ENCODE results near the gene FOXP1. TPM values are rescaled to one million over a fixed set of nuclear protein-coding genes. Genes with fewer than 3 reads are reported as not detected.
A peak's percentile ranks its signal among the peaks of the same experiment; 100 is the strongest.

Gene FOXP1
- total RNA-seq (2021; fragmentation: NEBNext Ultra II Directional; extraction: Animal tissue kit (Norgen Biotek cat#: 25700)), result 24.6 and 25.4 TPM in 2 replicates
- polyA plus RNA-seq (2011; rRNA removed), result 11.6 and 13.9 TPM in 2 replicates
- polyA plus RNA-seq (2011; cell fraction: cytosol; rRNA removed), result 11.7 TPM
- polyA plus RNA-seq (2011; cell fraction: nucleus; rRNA removed), result 29.3 TPM
- polyA plus RNA-seq (2012, experiment 1 of 2), result 13.6 to 16.2 TPM (median 15.2 TPM) in 4 replicates
- polyA plus RNA-seq (2012, experiment 2 of 2), result 1.6 TPM
- polyA plus RNA-seq (2013, experiment 1 of 2), result 23.2 TPM
- polyA plus RNA-seq (2013, experiment 2 of 2), result 20.2 TPM
- 80.5 and 88.9 TPM in 2 replicates for polyA minus RNA-seq (2011; rRNA and poly(A)+ RNA removed)
- polyA minus RNA-seq (2011; cell fraction: cytosol; rRNA and poly(A)+ RNA removed), result 37.4 TPM
- polyA minus RNA-seq (2011; cell fraction: nucleus; rRNA and poly(A)+ RNA removed), result 242 TPM
- long read RNA-seq, experiment 1, partial matches to known transcripts, result 0 of 5 reads
- long read RNA-seq, experiment 1, other reads (novel, unspliced or antisense), result 5 of 5 reads
- long read RNA-seq, experiment 2, partial matches to known transcripts, result 0 of 10 reads
- long read RNA-seq, experiment 2, other reads (novel, unspliced or antisense), result 10 of 10 reads

DNA sequence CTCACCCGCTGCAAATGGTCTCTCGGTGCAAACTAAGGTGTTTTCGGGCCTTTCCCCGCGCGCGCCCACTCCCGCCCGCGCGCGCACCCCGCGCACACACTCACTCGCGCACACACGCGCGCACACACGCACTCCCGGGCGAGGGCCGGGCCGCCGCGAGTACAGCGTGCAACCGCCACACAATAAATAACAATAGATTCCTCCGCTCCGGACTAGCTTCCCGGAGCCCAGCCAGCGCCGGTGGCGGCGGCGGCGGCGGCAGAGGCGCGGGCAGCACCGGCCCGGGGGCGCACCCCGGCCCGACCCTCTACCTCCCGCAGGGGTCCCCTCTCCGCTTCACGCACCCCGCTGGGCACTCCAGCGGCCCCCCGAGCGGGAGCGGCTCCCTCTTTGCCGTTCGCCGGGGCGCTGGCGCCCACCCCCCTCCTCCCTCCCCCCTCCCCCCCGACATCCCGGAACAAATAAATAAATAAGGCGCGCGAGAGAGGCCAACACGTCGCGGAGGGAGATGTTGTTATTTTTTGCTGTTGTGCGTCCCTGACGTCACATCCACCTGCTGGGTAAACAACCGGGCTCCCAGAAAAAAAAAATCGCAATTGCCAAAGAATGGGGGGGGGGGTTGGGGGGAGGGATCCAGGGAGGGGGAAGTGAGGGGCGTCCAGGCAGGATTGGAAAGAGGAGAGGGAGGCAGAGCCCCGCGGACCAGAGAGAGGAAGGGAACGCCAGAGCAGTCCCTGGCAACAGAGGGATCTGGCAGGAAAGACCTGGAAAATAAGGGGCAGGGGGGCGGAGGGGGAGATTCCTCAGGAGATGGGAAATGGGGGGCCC, at the start of gene FOXP1:
Gene FOXP1, minus strand, starts transcription at position 163 of the 828 bp plus-strand sequence. CDS start 385,347 bp downstream, outside the sequence.
- DNase-seq (ENCODE audit: low read depth in 1 of 2, low spot score in 2 of 2), result peak in 1 of 2 experiments; percentile 82
- FAIRE-seq, result no peak
- peak within 1 kb of the TSS; percentile 94 for H2BK12ac ChIP-seq (ENCODE audit: low read depth, low read length)
- H4K91ac ChIP-seq (replicated peaks; ENCODE audit: insufficient read length, low read length), result peak within 1 kb of the TSS; percentile 62
- peak within 1 kb of the TSS; percentile 97 for H4K8ac ChIP-seq (ENCODE audit: extremely low read depth, insufficient read depth, low read length)
- H3K23ac ChIP-seq (ENCODE audit: insufficient read length), result no peak within 1 kb of the TSS
- peak within 1 kb of the TSS; percentile 67 for H3K56ac ChIP-seq (replicated peaks; ENCODE audit: insufficient read length, low read depth, low read length)
- WGBS, 2 experiments (ENCODE audit: extremely low coverage in 1 of 2, insufficient coverage in 1 of 2, insufficient read length in 1 of 2, insufficient replicate concordance in 2 of 2, low coverage in 1 of 2, low lambda C conversion rate in 2 of 2, missing lambda C conversion rate in 1 of 2), result 2% methylated on average over 47 of the region's 75 CpGs; no CpG with 5 or more reads in 1 of the 2 experiments
- peak within 1 kb of the TSS; percentile 72; the same call in 1 of the 2 replicates for H2BK15ac ChIP-seq (ENCODE audit: low read length)
- H2BK20ac ChIP-seq (ENCODE audit: low read length), result no peak within 1 kb of the TSS
- H3K27me3 ChIP-seq (replicated peaks in 1 of 4; ENCODE audit: control insufficient read depth in 3 of 4, extremely low read depth in 1 of 4, insufficient read depth in 3 of 4, low read length in 3 of 4), result peaks cover 0 to 19% (median 10%) of the 10 kb centered on the region in 4 experiments; a peak in 5 of 7 replicates
- H4K5ac ChIP-seq (ENCODE audit: insufficient read length, low read depth, low read length), result peak within 1 kb of the TSS; percentile 25
- no peaks in the 10 kb centered on the region for H3K36me3 ChIP-seq (ENCODE audit: control insufficient read depth in 2 of 4, insufficient read depth in 4 of 4, low read length in 3 of 4)
- peak within 1 kb of the TSS; percentile 93 for H2AFZ ChIP-seq (ENCODE audit: low read length)
- H2BK120ac ChIP-seq (replicated peaks; ENCODE audit: low read depth, low read length), result no peak within 1 kb of the TSS
- peaks cover 0 to 4% (median 2%) of the 10 kb centered on the region in 4 experiments; a peak in 4 of 7 replicates for H3K4me1 ChIP-seq (replicated peaks in 1 of 4; ENCODE audit: control insufficient read depth in 3 of 4, insufficient read depth in 4 of 4, low read length in 3 of 4)
- H4K20me1 ChIP-seq (replicated peaks in 1 of 2; ENCODE audit: control insufficient read depth in 1 of 2, insufficient read depth in 2 of 2, low read length in 2 of 2), result peaks cover 0 to 3% of the 10 kb centered on the region in 2 experiments
- no peaks in the 10 kb centered on the region for H3K9me3 ChIP-seq (ENCODE audit: insufficient read depth in 2 of 2, low read depth in 1 of 2, low read length in 1 of 2)
- H2BK5ac ChIP-seq (ENCODE audit: low read depth, low read length), result peak within 1 kb of the TSS; percentile 31
- no peaks in the 10 kb centered on the region for H3K79me1 ChIP-seq (ENCODE audit: low read depth, low read length)
- no peak within 1 kb of the TSS for H3K14ac ChIP-seq (ENCODE audit: insufficient read length)
- H3K23me2 ChIP-seq (ENCODE audit: low read depth, low read length), result peaks cover 25% of the 10 kb centered on the region
- H3K18ac ChIP-seq (ENCODE audit: extremely low read depth, low read length), result peak within 1 kb of the TSS; percentile 95
- H3K4ac ChIP-seq (replicated peaks; ENCODE audit: insufficient read length, low read depth, low read length), result no peak within 1 kb of the TSS
- ChIA-PET CTCF (ENCODE audit: partially characterized antibody) (interaction anchor here (1.3 to 1.7 kb wide), 2 partner anchors 71 to 74 kb away, joined by 3 read pairs; no protein-coding TSS in a partner anchor), POLR2A (ENCODE audit: partially characterized antibody) (interaction anchor here (0.7 to 2.4 kb wide), 8 partner anchors 11 to 380 kb away, joined by 3 to 5 read pairs (median 4); no protein-coding TSS in a partner anchor)
- no peaks in the 10 kb centered on the region for H3K79me2 ChIP-seq (ENCODE audit: control insufficient read depth in 1 of 2, insufficient read depth in 2 of 2, low read length in 2 of 2)
- H3K27ac ChIP-seq (ENCODE audit: low read depth, low read length), result peak within 1 kb of the TSS; percentile 75
- H3K4me3 ChIP-seq (ENCODE audit: extremely low read depth in 1 of 4, insufficient read depth in 2 of 4, low read depth in 3 of 4, low read length in 4 of 4), result peak within 1 kb of the TSS; percentile 65 to 87 (median 76)
- peak within 1 kb of the TSS; percentile 58; the same call in 1 of the 2 replicates for H2AK5ac ChIP-seq (ENCODE audit: low read depth, low read length)
- peak within 1 kb of the TSS; percentile 65 to 91 (median 76) for H3K9ac ChIP-seq (replicated peaks in 1 of 4; ENCODE audit: extremely low read depth in 1 of 4, low read depth in 3 of 4, low read length in 3 of 4)
- H3K4me2 ChIP-seq (ENCODE audit: insufficient read depth in 1 of 2, low read depth in 2 of 2, low read length in 2 of 2), result peak within 1 kb of the TSS; percentile 92 to 95
- no peak; the same call in 1 of the 2 replicates for TF ChIP-seq TEAD4 (IDR thresholded peaks at IDR 0.05; ENCODE audit: low read depth, low read length)
- no peak for TF ChIP-seq SIN3A (conservative IDR thresholded peaks at IDR 0.05 in 1 of 2, IDR thresholded peaks at IDR 0.05 in 1 of 2; ENCODE audit: low read depth in 1 of 2, low read length in 2 of 2)
- TF ChIP-seq BRCA1 (IDR thresholded peaks at IDR 0.05; ENCODE audit: low read depth, low read length), result no peak
- peak; percentile 20 for TF ChIP-seq CTBP2 (IDR thresholded peaks at IDR 0.05; ENCODE audit: borderline replicate concordance, insufficient read depth, insufficient read length, low read length)
- TF ChIP-seq GABPA (IDR thresholded peaks at IDR 0.05; ENCODE audit: borderline replicate concordance, insufficient read depth, low read length), result no peak
- TF ChIP-seq SIX5 (IDR thresholded peaks at IDR 0.05; ENCODE audit: low read depth, low read length), result no peak
- TF ChIP-seq NRF1 (IDR thresholded peaks at IDR 0.05; ENCODE audit: low read depth, low read length), result no peak
- no peak for TF ChIP-seq HDAC6 (IDR thresholded peaks at IDR 0.05; ENCODE audit: low read depth, low read length)

Data from H1 (cell line).